CD4-positive, alpha-beta T cell treated with Interleukin-1 beta for 1 hour (primary cell): ENCODE data around the gene TUBB8.
"Not testable (repeated sequence)": the region's sequence is repeated elsewhere in the genome, so short reads cannot be mapped to it uniquely, and the experiment has no call there.

ENCODE experiments used
- DNase-seq, 2 donors: peaks; one replicate each; pipeline ENCODE4 v3.0.0-alpha.2; 2020 to 2022

Gene TUBB8

GRCh38 chr10:48996-49395 lies at the start of gene TUBB8:
Gene TUBB8, minus strand, starts transcription at chr10:49296. Its CDS starts 58 bp downstream, at chr10:49238.
- DNase-seq, result no peak

DNA sequence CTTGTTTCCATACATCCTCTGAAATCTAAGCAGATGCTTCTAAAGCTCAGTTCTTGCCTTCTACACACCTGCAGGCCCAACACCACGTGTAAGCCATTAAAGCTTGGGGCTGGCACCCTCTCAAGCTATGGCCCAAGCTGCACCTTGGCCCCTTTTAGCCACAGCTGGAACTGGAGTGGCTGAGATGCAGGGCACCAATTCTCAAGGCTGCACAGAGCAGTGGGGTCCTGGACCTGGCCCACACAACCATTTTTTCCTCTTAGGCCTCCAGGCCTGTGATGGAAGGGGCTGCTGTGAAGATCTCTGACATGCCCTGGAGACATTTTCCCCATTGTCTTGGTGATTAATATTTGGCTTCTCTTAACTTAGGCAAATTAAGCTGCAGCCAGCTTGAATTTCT lies 47.4 kb upstream of the TUBB8 start:
- no peak for DNase-seq

DNA sequence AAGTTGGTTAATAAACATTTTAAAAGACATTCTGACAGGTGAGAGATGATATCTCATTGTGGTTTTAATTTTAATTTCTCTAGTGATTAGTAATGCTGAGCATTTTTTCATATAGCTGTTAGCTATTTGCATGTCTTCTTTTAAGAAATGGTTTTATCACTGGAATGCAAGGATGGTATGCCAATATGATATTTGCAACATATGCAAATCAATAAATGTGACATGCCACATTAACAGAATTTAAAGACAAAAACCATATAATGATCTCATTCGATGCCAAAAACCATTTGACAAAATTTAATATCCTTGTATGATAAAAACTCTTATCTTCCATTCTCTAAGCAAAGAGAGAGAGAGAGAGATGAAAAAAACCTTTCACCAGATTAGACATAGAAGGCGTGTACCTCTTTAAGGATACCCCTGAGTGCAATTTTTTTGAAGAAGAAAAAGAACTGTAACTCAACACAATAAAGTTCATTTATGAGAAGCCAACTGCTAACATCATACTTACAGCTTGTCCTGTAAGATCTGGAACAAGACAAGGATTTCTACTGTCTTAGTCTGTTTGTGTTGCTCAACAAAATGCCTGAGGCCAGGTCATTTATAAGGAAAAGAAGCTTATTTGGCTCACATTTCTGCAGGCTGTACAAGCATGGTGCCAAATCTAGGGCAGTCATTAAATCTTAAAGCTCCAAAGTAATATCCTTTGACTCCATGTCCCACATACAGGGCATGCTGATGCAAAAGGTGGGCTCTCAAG lies 46.4 kb upstream of the TUBB8 start:
- DNase-seq, result no peak

- no peak for DNase-seq
Measured at GRCh38 chr10:94613-95012, 45.5 kb upstream of the TUBB8 start.

GRCh38 chr10:92846-93245 lies 43.8 kb upstream of the TUBB8 start:
- DNase-seq, result no peak

DNA sequence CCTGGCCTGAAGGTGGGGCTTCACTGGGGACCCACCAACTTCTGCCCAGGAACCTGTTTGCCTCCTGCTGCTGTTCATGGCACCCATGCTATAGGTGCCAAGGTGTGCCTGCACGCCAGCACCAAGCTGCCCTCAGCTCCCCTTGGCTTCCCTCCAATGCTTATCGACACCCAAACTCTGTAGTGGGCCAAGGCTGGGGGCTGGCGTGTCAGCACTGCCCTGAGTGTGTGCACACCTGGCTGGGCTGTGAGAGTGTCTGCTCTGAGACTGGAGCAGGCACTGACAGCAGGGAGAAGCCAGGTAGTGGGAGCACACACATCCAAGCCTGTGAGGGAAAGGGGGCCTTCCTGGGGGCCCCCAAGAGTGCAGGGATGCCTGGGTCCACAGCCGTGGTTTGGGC lies 43.1 kb upstream of the TUBB8 start:
- DNase-seq, result no peak

- no peak for DNase-seq
Measured at GRCh38 chr10:91313-91712, 42.2 kb upstream of the TUBB8 start.

GRCh38 chr10:90161-90560 lies 41.1 kb upstream of the TUBB8 start:
- no peak for DNase-seq

DNA sequence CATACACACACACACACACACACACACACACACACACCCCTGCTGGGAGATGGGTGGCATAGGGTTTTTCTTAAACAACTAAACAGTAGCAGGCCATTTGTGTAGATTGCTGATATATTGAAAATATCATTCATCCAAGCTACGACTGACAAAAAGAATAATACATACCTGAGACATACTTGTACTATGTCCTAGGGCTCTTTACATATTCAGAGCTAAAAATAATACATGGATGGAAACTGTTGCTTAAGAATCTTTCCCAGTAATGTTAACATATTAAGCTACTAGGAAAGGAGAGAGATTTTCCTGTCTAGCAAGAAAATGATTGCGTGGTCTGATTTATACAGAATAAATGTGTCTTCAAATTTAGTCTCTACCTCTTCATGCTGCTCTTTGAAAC lies 40.2 kb upstream of the TUBB8 start:
- DNase-seq, result no peak

GRCh38 chr10:88253-88652 lies 39.2 kb upstream of the TUBB8 start:
- no peak for DNase-seq

DNA sequence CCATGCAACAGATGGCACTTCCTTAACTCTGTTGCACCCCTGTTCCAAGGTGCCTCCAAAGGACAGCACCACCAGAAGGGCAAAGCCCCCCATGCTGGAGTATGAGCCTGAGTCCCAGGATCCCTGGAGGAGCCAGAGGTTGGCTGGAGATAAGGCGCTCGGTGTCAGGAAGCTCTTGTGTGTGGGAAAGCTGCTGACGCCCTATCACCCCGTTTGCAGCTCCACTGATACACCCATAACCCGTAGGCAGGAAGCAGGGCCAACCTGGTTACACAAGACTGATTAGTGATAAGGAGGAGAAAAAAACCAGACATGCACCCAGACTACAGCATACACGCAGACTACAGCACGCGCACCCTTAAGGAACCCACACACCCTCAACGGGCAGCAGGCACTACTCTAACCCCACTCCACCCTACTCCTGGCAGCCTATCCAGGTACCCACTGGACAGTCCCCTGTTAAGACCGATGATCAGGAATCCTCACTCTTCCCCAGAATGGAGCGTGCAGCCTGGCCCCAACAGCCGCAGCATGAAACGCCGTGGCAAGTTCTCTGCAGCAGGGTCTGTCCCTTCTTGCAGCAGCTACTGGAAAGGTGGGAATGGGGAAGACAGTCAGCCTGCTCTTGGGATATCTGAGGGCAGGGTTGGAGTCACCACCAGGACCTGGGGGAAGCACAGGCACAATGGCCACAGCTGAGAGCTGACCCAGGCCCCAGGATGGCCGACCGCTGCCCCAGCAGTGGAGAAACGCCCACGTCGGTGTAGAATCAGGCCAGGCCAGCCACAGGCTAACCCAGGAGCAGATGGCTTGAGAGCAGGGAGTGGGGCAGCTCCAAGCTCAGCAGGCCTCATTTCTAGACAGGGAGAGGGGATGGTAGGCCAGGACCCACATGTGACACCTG lies 38.3 kb upstream of the TUBB8 start:
- DNase-seq, result no peak

DNA sequence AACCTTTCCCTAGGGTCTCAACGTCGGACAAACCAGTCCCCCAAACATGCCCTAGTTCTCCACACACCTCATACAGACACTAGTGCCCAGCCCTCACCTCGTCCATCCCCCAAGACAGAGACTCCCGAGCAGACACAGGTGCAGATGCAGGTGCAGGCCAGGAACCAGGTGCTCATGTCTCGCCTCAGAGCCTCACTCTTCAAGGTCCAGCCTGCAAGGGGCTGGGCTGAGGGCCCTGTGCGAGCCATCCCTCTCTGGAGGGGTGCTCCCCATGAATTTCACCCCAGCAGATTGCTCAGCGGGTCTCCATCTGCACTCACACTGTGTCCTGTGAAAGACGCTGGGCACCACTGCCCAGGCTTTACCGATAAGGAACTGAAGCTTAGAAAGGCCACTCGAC lies 36.9 kb upstream of the TUBB8 start:
- DNase-seq, result no peak

DNA sequence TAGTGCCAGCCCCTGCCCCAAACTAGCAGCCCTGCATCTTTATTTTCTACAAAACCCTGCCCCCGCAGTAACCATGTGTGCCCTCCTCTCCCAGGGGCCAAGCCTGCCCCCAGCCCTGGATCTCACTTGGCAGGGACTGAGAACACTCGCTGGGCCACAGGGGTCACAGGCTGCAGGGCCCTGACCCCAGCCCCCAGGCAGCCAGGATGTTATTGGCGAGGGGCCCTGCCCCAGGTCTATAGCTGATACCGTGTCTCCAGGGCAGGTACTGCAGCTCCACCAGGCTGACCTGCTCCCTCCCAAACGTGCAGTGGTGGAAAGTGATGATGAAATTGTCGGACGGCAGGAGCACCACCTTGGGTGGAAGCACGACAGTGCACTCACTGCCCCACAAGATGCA lies 35.9 kb upstream of the TUBB8 start:
- no peak for DNase-seq

- no peak for DNase-seq
Measured at GRCh38 chr10:83930-84530, 34.9 kb upstream of the TUBB8 start.

DNA sequence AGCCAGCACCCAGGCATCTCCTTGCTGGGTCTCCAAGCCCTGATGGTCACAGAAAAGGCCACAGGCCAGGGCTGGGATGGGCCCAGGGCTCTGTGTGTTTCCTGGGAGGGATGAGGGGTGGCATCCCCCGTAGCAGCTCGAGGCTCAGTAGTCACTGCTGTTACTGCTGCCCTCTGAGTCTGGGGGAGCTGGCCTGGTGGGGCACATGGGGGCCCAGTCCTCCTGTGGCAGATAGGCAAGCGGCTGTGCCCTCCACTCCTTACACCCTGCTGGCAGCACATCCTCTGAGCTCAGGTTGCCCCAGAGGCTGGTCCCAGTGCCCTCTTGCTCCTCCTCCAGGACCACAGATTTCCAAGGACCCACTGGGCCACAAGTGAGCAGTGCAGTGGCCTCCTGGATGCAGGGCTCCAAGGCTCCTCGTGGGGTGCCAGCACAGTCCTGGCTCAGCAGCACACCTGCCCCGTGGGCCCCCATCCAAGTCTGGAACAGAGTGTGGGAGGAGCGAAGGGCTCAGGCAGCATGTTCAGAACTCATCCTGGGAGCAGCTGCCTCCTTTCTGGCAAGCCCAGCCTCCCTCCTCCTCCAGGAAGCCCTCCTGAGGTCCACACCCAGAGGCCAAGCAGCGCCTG lies 31.5 kb upstream of the TUBB8 start:
- DNase-seq, result no peak

GRCh38 chr10:79532-80215 lies 30.6 kb upstream of the TUBB8 start:
- DNase-seq, result no peak

GRCh38 chr10:78556-78955 lies 29.5 kb upstream of the TUBB8 start:
- DNase-seq, result no peak

GRCh38 chr10:74266-74621 lies 25.1 kb upstream of the TUBB8 start:
- not testable (repeated sequence) for DNase-seq

- DNase-seq, result peak; percentile 17 to 24
Measured at GRCh38 chr10:73543-74265, 24.6 kb upstream of the TUBB8 start.

GRCh38 chr10:68156-68555 lies 19.1 kb upstream of the TUBB8 start:
- not testable (repeated sequence) for DNase-seq

DNA sequence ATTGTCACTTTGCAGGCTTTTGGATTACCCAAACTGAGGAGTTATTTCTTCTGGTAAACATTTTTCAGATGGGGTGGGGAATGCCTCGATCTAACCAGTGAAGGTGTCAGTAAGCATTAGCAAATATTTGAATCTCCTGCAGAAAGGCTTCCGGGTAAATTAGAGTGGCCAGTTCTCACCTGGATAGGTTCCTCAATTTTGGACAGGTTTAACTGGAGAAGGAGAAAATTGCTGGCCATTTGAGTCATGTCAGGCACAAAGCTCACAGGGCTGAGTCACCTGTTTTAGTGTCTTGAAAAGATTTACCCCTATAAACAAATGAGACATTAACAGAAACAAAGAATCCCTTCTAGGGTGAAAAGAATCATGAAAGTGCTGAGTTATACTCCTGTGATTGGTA lies 830 bp upstream of the TUBB8 start:
- not testable (repeated sequence) for DNase-seq

GRCh38 chr10:47864-48263 lies 1.2 kb downstream of the TUBB8 start:
- not testable (repeated sequence) for DNase-seq
